H1 (cell line): Measurements from ENCODE around the gene NRTN. TPM values are rescaled to one million over a fixed set of nuclear protein-coding genes. Genes with fewer than 3 reads are reported as not detected.

Experiments
- CHD7 ChIP-seq: fragments of 300-600 bp; sonication (generic); IDR thresholded peaks from 2 replicates; pipeline ENCODE4 v1.7.1; 2012; ENCODE audit warnings: low read length, moderate library complexity, mild to moderate bottlenecking, inconsistent platforms; ENCODE audit not compliant: insufficient replicate concordance
- CREB1 ChIP-seq: IDR thresholded peaks from 2 replicates; pipeline ENCODE4 v1.6.1; 2012; ENCODE audit warnings: inconsistent platforms
- JUN ChIP-seq: IDR thresholded peaks from 2 replicates; pipeline ENCODE4 v1.6.1; 2011; ENCODE audit warnings: low read depth, mild to moderate bottlenecking, improper control_type of control experiment, low read length
- JUND ChIP-seq: IDR thresholded peaks from 2 replicates; pipeline ENCODE4 v1.6.1; 2011; ENCODE audit warnings: mild to moderate bottlenecking, improper control_type of control experiment, low read length
- MAX ChIP-seq: IDR thresholded peaks from 2 replicates; pipeline ENCODE4 v1.6.1; 2012; ENCODE audit warnings: inconsistent platforms
- NANOG ChIP-seq: IDR thresholded peaks from 2 replicates; pipeline ENCODE4 v1.6.1; 2011; ENCODE audit warnings: low read length, low read depth, mild to moderate bottlenecking, inconsistent platforms; ENCODE audit not compliant: insufficient read depth, poor library complexity, severe bottlenecking
- PHF8 ChIP-seq: fragments of 200-600 bp; sonication (generic); conservative IDR thresholded peaks from 2 replicates; pipeline ENCODE4 v1.7.1; 2012; ENCODE audit warnings: low read depth, mild to moderate bottlenecking, inconsistent platforms, low read length, moderate library complexity
- POLR2A ChIP-seq, 2 experiments: IDR thresholded peaks; 1 replicate in 1 of 2; 2 replicates in 1 of 2; pipeline ENCODE4 v1.6.1; 2011; ENCODE audit warnings: low read depth in 2 of 2, low read length in 2 of 2, mild to moderate bottlenecking in 2 of 2; ENCODE audit errors: control extremely low read depth in 1 of 2
- TAF7 ChIP-seq: optimal IDR thresholded peaks from 2 replicates; pipeline ENCODE3; 2011; ENCODE audit warnings: low read depth, mild to moderate bottlenecking, inconsistent platforms, low read length, moderate library complexity, borderline replicate concordance
- polyA plus RNA-seq, 7 experiments: library from polyadenylated mRNA; depleted of rRNA in 3 of 7; stranded (reverse) in 5 of 7; unstranded in 2 of 7; fragments of >200 nt in 5 of 7; fragments of 200-250 nt in 2 of 7; gene quantifications; 1 replicate in 5 of 7; 2 replicates in 1 of 7; 4 replicates in 1 of 7; pipeline versions ENCODE4 v1.2.1 to v1.2.3, GENCODE V29; 2011 to 2013; ENCODE audit warnings: missing spikeins in 2 of 7, mixed read lengths in 2 of 7
- total RNA-seq: library from RNA; stranded (reverse); fragmentation: NEBNext Ultra II Directional; extraction: Animal tissue kit (Norgen Biotek cat#: 25700); gene quantifications from 2 replicates; pipeline ENCODE4 v1.2.1, GENCODE V29; 2021

NRTN gene
- total and polyA plus RNA-seq, 2 of the 8 experiments (the other 6 are each of a cell fraction or from before 2014, with no cell fraction given), result 3.9 to 5.3 TPM

GRCh38 chr19:5762608-5763217 is 42.2 kb upstream of the NRTN start (continued):
- TF ChIP-seq CHD7 (no peak), JUN (no peak), JUND (no peak), PHF8 (no peak), MAX (no peak), TAF7 (no peak), NANOG (no peak), CREB1 (no peak), POLR2A (IDR thresholded peaks at IDR 0.05; ENCODE audit: control extremely low read depth in 1 of 2, low read depth in 2 of 2, low read length in 2 of 2) (no peak)
- TF ChIP-seq, all 59 proteins: peak for 0
